Omental fat pad (tissue), 4 donors: ENCODE results near the gene PAXIP1. TPM values are rescaled to one million over a fixed set of nuclear protein-coding genes. Genes with fewer than 3 reads are reported as not detected.

Experiments used
- ATAC-seq: fragments of 150-250 bp; one replicate; pipeline ENCODE4 v1.9.1; 2016; ENCODE audit warnings: mild to moderate bottlenecking, moderate library complexity; ENCODE audit not compliant: low FRiP score
- DNase-seq: peaks from one replicate; pipeline ENCODE4 v3.0.0-alpha.2; 2019; ENCODE audit warnings: low spot score
- CTCF ChIP-seq, 3 donors: fragments of 450-650 bp; IDR thresholded peaks; one replicate each; pipeline ENCODE4 v1.5.1; 2016 to 2017; ENCODE audit warnings: antibody characterized with exemption in 3 of 3, mild to moderate bottlenecking in 3 of 3, moderate library complexity in 2 of 3
- total RNA-seq, 4 donors: library from RNA; depleted of rRNA; stranded (reverse); fragments of >200 nt; gene quantifications; one replicate each; pipeline ENCODE4 v1.1.0, GENCODE V29; 2016

Gene PAXIP1
- total RNA-seq, 4 donors from 2014 or later: 7.9 to 14.2 (median 11.4) TPM

- DNase-seq (no peak), ATAC-seq (no peak)
- TF ChIP-seq CTCF (IDR thresholded peaks at IDR 0.05): no peak
Measured at GRCh38 chr7:154967401-154967955, 35.4 kb downstream of the PAXIP1 start.

GRCh38 chr7:154965014-154965413 is 37.9 kb downstream of the PAXIP1 start:
- DNase-seq (no peak), ATAC-seq (no peak)
- no peak for TF ChIP-seq CTCF (IDR thresholded peaks at IDR 0.05)

GRCh38 chr7:154960063-154960790 is 42.7 kb downstream of the PAXIP1 start:
- ATAC-seq (no peak), DNase-seq (no peak)
- no peak for TF ChIP-seq CTCF (IDR thresholded peaks at IDR 0.05)

- no peak for TF ChIP-seq CTCF (IDR thresholded peaks at IDR 0.05)
- no peak for DNase-seq
- no peak for ATAC-seq
Measured at GRCh38 chr7:154956427-154956826, 46.5 kb downstream of the PAXIP1 start.

- DNase-seq: peak; percentile 41
- no peak for ATAC-seq
- TF ChIP-seq CTCF (IDR thresholded peaks at IDR 0.05): no peak
Measured at GRCh38 chr7:154953006-154953684, 49.8 kb downstream of the PAXIP1 start.

- ATAC-seq (no peak), DNase-seq (no peak)
- no peak for TF ChIP-seq CTCF (IDR thresholded peaks at IDR 0.05)
Measured at GRCh38 chr7:154950960-154951359, 52.0 kb downstream of the PAXIP1 start.
